Aorta (tissue), 5 donors: Measurements from ENCODE around the gene FIBCD1. TPM values are rescaled to one million over a fixed set of nuclear protein-coding genes. Genes with fewer than 3 reads are reported as not detected.

Experiments
- ATAC-seq: fragments of 200-7000 bp; cut with Tn5 transposase; one replicate; pipeline ENCODE4 v1.9.1; 2022; ENCODE audit warnings: moderate library complexity; ENCODE audit not compliant: low FRiP score
- DNase-seq, 2 donors: peaks; one replicate each; pipeline ENCODE4 v3.0.0-alpha.2; 2020
- H3K27ac ChIP-seq, 2 donors: one replicate each; pipeline ENCODE4 v1.5.1; 2013; ENCODE audit warnings: low read length in 2 of 2, mild to moderate bottlenecking in 2 of 2, moderate library complexity in 2 of 2, control low read depth in 1 of 2, inconsistent platforms in 1 of 2, low read depth in 1 of 2
- H3K27me3 ChIP-seq, 2 donors: one replicate each; pipeline ENCODE4 v1.6.1; 2013; ENCODE audit warnings: control low read depth in 1 of 2, low read length in 1 of 2, mild to moderate bottlenecking in 1 of 2, moderate library complexity in 1 of 2; ENCODE audit not compliant: insufficient read depth in 2 of 2, control insufficient read depth in 1 of 2
- H3K36me3 ChIP-seq, 2 donors: one replicate each; pipeline ENCODE4 v1.6.1; 2013; ENCODE audit warnings: control low read depth in 1 of 2, low read length in 1 of 2, mild to moderate bottlenecking in 1 of 2; ENCODE audit not compliant: insufficient read depth in 2 of 2, control insufficient read depth in 1 of 2
- H3K4me1 ChIP-seq, 2 donors: one replicate each; pipeline ENCODE4 v1.6.1; 2013; ENCODE audit warnings: low read length in 2 of 2, control low read depth in 1 of 2, mild to moderate bottlenecking in 1 of 2, moderate library complexity in 1 of 2; ENCODE audit not compliant: insufficient read depth in 2 of 2, control insufficient read depth in 1 of 2
- H3K4me3 ChIP-seq, 2 donors: one replicate each; pipeline ENCODE4 v1.5.1; 2013; ENCODE audit warnings: low read length in 2 of 2, control low read depth in 1 of 2, mild to moderate bottlenecking in 1 of 2
- H3K9me3 ChIP-seq: one replicate; pipeline ENCODE4 v1.6.1; 2013; ENCODE audit warnings: mild to moderate bottlenecking, low read length; ENCODE audit not compliant: control insufficient read depth
- WGBS, 2 donors: extraction: QIAGEN DNeasy Blood & Tissue Kit; methylation state at CpG; one replicate each; pipeline ENCODE4 v1.1.7; 2013; 5-methylcytosine and 5-hydroxymethylcytosine counted together
- intact Hi-C, 2 donors: fragments of 100-400 bp; cut with DNase I; formaldehyde crosslinking; loops; one replicate each; pipeline versions ENCODE4 v1.14.2 to v1.15.0; 2022
- polyA plus RNA-seq, 2 donors: library from polyadenylated mRNA; stranded (reverse); fragments of 200-250 nt; gene quantifications; one replicate each; pipeline ENCODE4 v1.2.3, GENCODE V29; 2013
- total RNA-seq, 2 donors: library from RNA; stranded (reverse); fragmentation: NEBNext Ultra II Directional; extraction: Animal tissue kit (Norgen Biotek cat#: 25700); gene quantifications; one replicate each; pipeline ENCODE4 v1.2.1, GENCODE V29; 2021
- donor health status: healthy with polysubstance abuse.
- donor health status: Bipolar disorder and iron deficiency.
- donor health status: DM: no; HTN: no; CAD: no.
- donor health status: DM: no; HTN: no; CAD: no.
- donor health status: DM: yes; HTN: yes; CAD: no.

FIBCD1 gene
- total and polyA plus RNA-seq, 4 donors = 0.13 TPM; not detected in 3

- no peak for DNase-seq
- no peaks in the 10 kb centered on the region for H3K9me3 ChIP-seq
- intact Hi-C loops = no loop called here
- H3K27me3 ChIP-seq = no peaks in the 10 kb centered on the region
- no peak for ATAC-seq
- no peak overlapping the region for H3K27ac ChIP-seq
- H3K4me1 ChIP-seq = no peaks in the 10 kb centered on the region
- H3K36me3 ChIP-seq = peaks cover 2 to 6% of the 10 kb centered on the region in 2 donors
- WGBS, 2 donors = 77 to 79% methylated on average over 8 of the region's 8 CpGs
- H3K4me3 ChIP-seq = no peak overlapping the region
These were observed 85.0 kb downstream of the FIBCD1 start for GRCh38 chr9:130854092-130854491.

DNA sequence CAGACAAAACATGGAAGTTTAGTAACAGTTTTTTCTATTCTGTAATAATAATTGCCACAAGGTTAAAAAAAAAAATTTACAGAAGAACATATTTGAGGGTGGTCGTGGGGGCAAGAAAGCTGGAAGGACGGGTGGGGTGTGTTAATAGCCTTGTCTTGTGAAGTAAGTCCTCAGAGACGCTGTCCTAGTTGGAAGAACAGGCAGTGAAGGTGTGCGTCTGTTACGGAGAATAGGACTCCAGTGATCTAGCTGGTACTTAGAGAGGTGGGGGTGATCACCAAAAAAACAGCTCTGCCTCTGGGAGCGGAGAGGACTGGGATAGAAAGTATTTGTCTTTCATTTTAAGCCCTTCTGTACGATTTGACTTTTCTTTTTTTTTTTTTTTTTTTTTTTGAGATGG is 86.2 kb downstream of the FIBCD1 start:
- peak overlapping the region in 1 of 2 donors; percentile 36 for H3K27ac ChIP-seq
- ATAC-seq (no peak), DNase-seq (no peak)
- no peaks in the 10 kb centered on the region for H3K27me3 ChIP-seq
- no peaks in the 10 kb centered on the region for H3K9me3 ChIP-seq
- intact Hi-C loops = no loop called here
- no peak overlapping the region for H3K4me3 ChIP-seq
- H3K36me3 ChIP-seq = peaks cover 2 to 6% of the 10 kb centered on the region in 2 donors
- no peaks in the 10 kb centered on the region for H3K4me1 ChIP-seq
- 50 to 56% methylated on average over 7 of the region's 7 CpGs for WGBS, 2 donors

Other genes with a start within 250 kb of the FIBCD1 start
- 10 to 100 TPM; 18.7 to 20.2 TPM for gene EXOSC2, start 245.5 kb downstream of the FIBCD1 start, total RNA-seq
- gene EXOSC2, start 245.5 kb downstream of the FIBCD1 start, polyA plus RNA-seq = 10 to 100 TPM in 1 of 2 donors, 1 to 10 TPM in 1; 9.5 to 17.0 TPM
- gene ABL1, start 104.0 kb downstream of the FIBCD1 start, total RNA-seq = 10 to 100 TPM; 91.7 to 98.7 TPM
- 10 to 100 TPM; 12.8 to 38.5 TPM for gene ABL1, start 104.0 kb downstream of the FIBCD1 start, polyA plus RNA-seq
- gene QRFP, start 42.4 kb downstream of the FIBCD1 start, total RNA-seq = not detected
- gene QRFP, start 42.4 kb downstream of the FIBCD1 start, polyA plus RNA-seq = not detected
- under 1 TPM; 0.32 to 0.39 TPM for gene LAMC3, start 69.9 kb upstream of the FIBCD1 start, total RNA-seq
- gene LAMC3, start 69.9 kb upstream of the FIBCD1 start, polyA plus RNA-seq = 1 to 10 TPM; 1.1 to 1.3 TPM
- gene AIF1L, start 157.3 kb upstream of the FIBCD1 start, total RNA-seq = 10 to 100 TPM; 17.4 to 38.1 TPM
- gene AIF1L, start 157.3 kb upstream of the FIBCD1 start, polyA plus RNA-seq = 10 to 100 TPM in 1 of 2 donors, 1 to 10 TPM in 1; 5.5 to 37.8 TPM
- gene NUP214, start 186.3 kb upstream of the FIBCD1 start, total RNA-seq = 10 to 100 TPM; 53.2 to 63.6 TPM
- gene NUP214, start 186.3 kb upstream of the FIBCD1 start, polyA plus RNA-seq = 10 to 100 TPM in 1 of 2 donors, 1 to 10 TPM in 1; 6.6 to 27.5 TPM